Stimulated activated naive CD8-positive, alpha-beta T cell treated with anti-CD3 and anti-CD28 coated beads, Interleukin-15, Interleukin-2, amounts not matched to agents 100 ng/mL and 50 ng/mL, for 24 hours (primary cell): ENCODE data around the gene RUSC2.
A peak's percentile ranks its signal among the peaks of the same experiment; 100 is the strongest.
"Not testable (repeated sequence)": the region's sequence is repeated elsewhere in the genome, so short reads cannot be mapped to it uniquely, and the experiment has no call there.

Experiments
- H3K27ac Mint-ChIP-seq: one replicate; pipeline ENCODE4 v1.8.0; 2021; ENCODE audit warnings: mild to moderate bottlenecking, mixed read lengths
- H3K27me3 Mint-ChIP-seq: one replicate; pipeline ENCODE4 v1.8.0; 2021; ENCODE audit warnings: mixed read lengths
- H3K36me3 Mint-ChIP-seq: one replicate; pipeline ENCODE4 v1.8.0; 2021; ENCODE audit warnings: low read depth, mixed read lengths
- H3K4me1 Mint-ChIP-seq: one replicate; pipeline ENCODE4 v1.8.0; 2021; ENCODE audit warnings: low read depth, mixed read lengths
- H3K4me3 Mint-ChIP-seq: one replicate; pipeline ENCODE4 v1.8.0; 2021; ENCODE audit warnings: mild to moderate bottlenecking, mixed read lengths
- H3K9me3 Mint-ChIP-seq: one replicate; pipeline ENCODE4 v1.8.0; 2021; ENCODE audit warnings: mixed read lengths

The RUSC2 gene

GRCh38 chr9:35489313-35490154 is at the start of gene RUSC2:
RUSC2 (plus strand) TSS chr9:35490111; CDS start chr9:35546522, 56,411 bp downstream.
- no peaks in the 10 kb centered on the region for H3K36me3 Mint-ChIP-seq
- H3K4me3 Mint-ChIP-seq, result peak within 1 kb of the TSS; percentile 82
- peaks cover 25% of the 10 kb centered on the region for H3K4me1 Mint-ChIP-seq
- H3K27me3 Mint-ChIP-seq, result peaks cover 20% of the 10 kb centered on the region
- H3K9me3 Mint-ChIP-seq, result no peaks in the 10 kb centered on the region
- H3K27ac Mint-ChIP-seq, result peak within 1 kb of the TSS; percentile 78

GRCh38 chr9:35446012-35446411 is 43.9 kb upstream of the RUSC2 start:
- Mint-ChIP-seq H3K36me3 (no peaks in the 10 kb centered on the region), H3K27ac (no peak overlapping the region), H3K4me3 (no peak overlapping the region), H3K27me3 (peaks cover 43% of the 10 kb centered on the region), H3K9me3 (no peaks in the 10 kb centered on the region), H3K4me1 (no peaks in the 10 kb centered on the region)

GRCh38 chr9:35448496-35448895 is 41.4 kb upstream of the RUSC2 start:
- H3K27me3 Mint-ChIP-seq, result peaks cover 58% of the 10 kb centered on the region
- no peaks in the 10 kb centered on the region for H3K36me3 Mint-ChIP-seq
- H3K4me1 Mint-ChIP-seq, result no peaks in the 10 kb centered on the region
- no peak overlapping the region for H3K4me3 Mint-ChIP-seq
- H3K9me3 Mint-ChIP-seq, result peaks cover 7% of the 10 kb centered on the region
- no peak overlapping the region for H3K27ac Mint-ChIP-seq

GRCh38 chr9:35452481-35452880 is 37.4 kb upstream of the RUSC2 start:
- H3K36me3 Mint-ChIP-seq, result no peaks in the 10 kb centered on the region
- peaks cover 12% of the 10 kb centered on the region for H3K9me3 Mint-ChIP-seq
- H3K4me3 Mint-ChIP-seq, result no peak overlapping the region
- peaks cover 44% of the 10 kb centered on the region for H3K27me3 Mint-ChIP-seq
- no peak overlapping the region for H3K27ac Mint-ChIP-seq
- H3K4me1 Mint-ChIP-seq, result no peaks in the 10 kb centered on the region

GRCh38 chr9:35453786-35454185 is 36.1 kb upstream of the RUSC2 start:
- no peak overlapping the region for H3K27ac Mint-ChIP-seq
- H3K27me3 Mint-ChIP-seq, result peaks cover 37% of the 10 kb centered on the region
- H3K4me3 Mint-ChIP-seq, result no peak overlapping the region
- peaks cover 12% of the 10 kb centered on the region for H3K9me3 Mint-ChIP-seq
- H3K36me3 Mint-ChIP-seq, result no peaks in the 10 kb centered on the region
- no peaks in the 10 kb centered on the region for H3K4me1 Mint-ChIP-seq

- Mint-ChIP-seq H3K4me1 (no peaks in the 10 kb centered on the region), H3K27ac (no peak overlapping the region), H3K27me3 (peaks cover 40% of the 10 kb centered on the region), H3K9me3 (peaks cover 16% of the 10 kb centered on the region), H3K36me3 (peaks cover 4% of the 10 kb centered on the region), H3K4me3 (no peak overlapping the region)
Measured at GRCh38 chr9:35464141-35465025, 25.5 kb upstream of the RUSC2 start.

- H3K4me1 Mint-ChIP-seq, result no peaks in the 10 kb centered on the region
- no peak overlapping the region for H3K4me3 Mint-ChIP-seq
- no peaks in the 10 kb centered on the region for H3K36me3 Mint-ChIP-seq
- peaks cover 30% of the 10 kb centered on the region for H3K27me3 Mint-ChIP-seq
- no peak overlapping the region for H3K27ac Mint-ChIP-seq
- no peaks in the 10 kb centered on the region for H3K9me3 Mint-ChIP-seq
Measured at GRCh38 chr9:35470340-35470739, 19.6 kb upstream of the RUSC2 start.

- Mint-ChIP-seq H3K4me1 (no peaks in the 10 kb centered on the region), H3K9me3 (no peaks in the 10 kb centered on the region), H3K36me3 (no peaks in the 10 kb centered on the region), H3K27me3 (peaks cover 34% of the 10 kb centered on the region), H3K27ac (no peak overlapping the region), H3K4me3 (no peak overlapping the region)
Measured at GRCh38 chr9:35470894-35471293, 19.0 kb upstream of the RUSC2 start.

- Mint-ChIP-seq H3K9me3 (no peaks in the 10 kb centered on the region), H3K27me3 (peaks cover 18% of the 10 kb centered on the region), H3K4me1 (no peaks in the 10 kb centered on the region), H3K27ac (no peak overlapping the region), H3K36me3 (no peaks in the 10 kb centered on the region), H3K4me3 (no peak overlapping the region)
Measured at GRCh38 chr9:35476596-35476995, 13.3 kb upstream of the RUSC2 start.

- H3K4me1 Mint-ChIP-seq, H3K27ac Mint-ChIP-seq, H3K4me3 Mint-ChIP-seq, H3K9me3 Mint-ChIP-seq, H3K36me3 Mint-ChIP-seq: not testable (repeated sequence)
- peaks cover 18% of the 10 kb centered on the region for H3K27me3 Mint-ChIP-seq
Measured at GRCh38 chr9:35477211-35477855, 12.6 kb upstream of the RUSC2 start.

GRCh38 chr9:35478871-35479270 is 11.0 kb upstream of the RUSC2 start:
- Mint-ChIP-seq H3K4me3 (no peak overlapping the region), H3K9me3 (no peaks in the 10 kb centered on the region), H3K27me3 (peaks cover 18% of the 10 kb centered on the region), H3K36me3 (no peaks in the 10 kb centered on the region), H3K4me1 (no peaks in the 10 kb centered on the region), H3K27ac (no peak overlapping the region)

- H3K4me1 Mint-ChIP-seq, result no peaks in the 10 kb centered on the region
- H3K9me3 Mint-ChIP-seq, result no peaks in the 10 kb centered on the region
- no peak overlapping the region for H3K27ac Mint-ChIP-seq
- H3K36me3 Mint-ChIP-seq, result no peaks in the 10 kb centered on the region
- no peak overlapping the region for H3K4me3 Mint-ChIP-seq
- H3K27me3 Mint-ChIP-seq, result peaks cover under 1% of the 10 kb centered on the region
Measured at GRCh38 chr9:35481347-35481975, 8.4 kb upstream of the RUSC2 start.

GRCh38 chr9:35482071-35482470 is 7.8 kb upstream of the RUSC2 start:
- H3K4me1 Mint-ChIP-seq, result no peaks in the 10 kb centered on the region
- H3K27me3 Mint-ChIP-seq, result no peaks in the 10 kb centered on the region
- H3K27ac Mint-ChIP-seq, result no peak overlapping the region
- H3K9me3 Mint-ChIP-seq, result no peaks in the 10 kb centered on the region
- no peaks in the 10 kb centered on the region for H3K36me3 Mint-ChIP-seq
- no peak overlapping the region for H3K4me3 Mint-ChIP-seq

GRCh38 chr9:35484406-35484805 is 5.5 kb upstream of the RUSC2 start:
- H3K4me3 Mint-ChIP-seq, result no peak overlapping the region
- H3K27ac Mint-ChIP-seq, result no peak overlapping the region
- peaks cover 5% of the 10 kb centered on the region for H3K27me3 Mint-ChIP-seq
- no peaks in the 10 kb centered on the region for H3K36me3 Mint-ChIP-seq
- H3K9me3 Mint-ChIP-seq, result no peaks in the 10 kb centered on the region
- H3K4me1 Mint-ChIP-seq, result peaks cover 5% of the 10 kb centered on the region
